Thoracic aorta (tissue), 2 donors: ENCODE results near the gene PSMD12. TPM values are rescaled to one million over a fixed set of nuclear protein-coding genes. Genes with fewer than 3 reads are reported as not detected.
A peak's percentile ranks its signal among the peaks of the same experiment; 100 is the strongest.

Experiments used
- ATAC-seq: fragments of 150-250 bp; one replicate; pipeline ENCODE4 v1.8.0; 2017; ENCODE audit warnings: low read depth; ENCODE audit not compliant: insufficient number of reproducible peaks, low FRiP score
- DNase-seq: peaks from one replicate; pipeline ENCODE4 v3.0.0-alpha.2; 2020; ENCODE audit warnings: low spot score
- H3K27ac ChIP-seq, 2 donors: fragments of 200-600 bp; sonication (generic); 1 replicate in 1 of 2; 2 replicates in 1 of 2; pipeline ENCODE4 v1.5.1; 2016; ENCODE audit warnings: mild to moderate bottlenecking in 2 of 2, moderate library complexity in 2 of 2
- H3K27me3 ChIP-seq: fragments of 200-600 bp; sonication (generic); replicated peaks from 2 replicates; pipeline ENCODE4 v1.6.0; 2016; ENCODE audit warnings: mild to moderate bottlenecking; ENCODE audit not compliant: insufficient read depth
- H3K36me3 ChIP-seq: fragments of 200-600 bp; sonication (generic); one replicate; pipeline ENCODE4 v1.5.1; 2016
- H3K4me1 ChIP-seq, 2 donors: fragments of 200-600 bp; sonication (generic); 1 replicate in 1 of 2; 2 replicates in 1 of 2; pipeline versions ENCODE4 v1.5.1 to v1.6.0; 2016; ENCODE audit warnings: low read depth in 2 of 2, mild to moderate bottlenecking in 1 of 2; ENCODE audit not compliant: control insufficient read depth in 1 of 2
- H3K4me3 ChIP-seq: fragments of 200-600 bp; sonication (generic); 2 replicates; pipeline ENCODE4 v1.5.1; 2016; ENCODE audit warnings: mild to moderate bottlenecking
- H3K9me3 ChIP-seq: fragments of 200-600 bp; sonication (generic); 2 replicates; pipeline ENCODE4 v1.5.1; 2016
- total RNA-seq, 2 donors: library from RNA; depleted of rRNA; stranded (reverse); fragments of >200 nt; gene quantifications; one replicate each; pipeline versions ENCODE4 v1.1.0 to v1.2.3, GENCODE V29; 2016
- TF ChIP-seq, protein P1 (sequence below): fragments of 200-600 bp; sonication (generic); IDR thresholded peaks from one replicate; pipeline ENCODE4 v1.5.1; 2019; ENCODE audit warnings: antibody characterized with exemption

The PSMD12 gene
- total RNA-seq, 2 donors from 2014 or later: 18.3 to 29.5 TPM

DNA sequence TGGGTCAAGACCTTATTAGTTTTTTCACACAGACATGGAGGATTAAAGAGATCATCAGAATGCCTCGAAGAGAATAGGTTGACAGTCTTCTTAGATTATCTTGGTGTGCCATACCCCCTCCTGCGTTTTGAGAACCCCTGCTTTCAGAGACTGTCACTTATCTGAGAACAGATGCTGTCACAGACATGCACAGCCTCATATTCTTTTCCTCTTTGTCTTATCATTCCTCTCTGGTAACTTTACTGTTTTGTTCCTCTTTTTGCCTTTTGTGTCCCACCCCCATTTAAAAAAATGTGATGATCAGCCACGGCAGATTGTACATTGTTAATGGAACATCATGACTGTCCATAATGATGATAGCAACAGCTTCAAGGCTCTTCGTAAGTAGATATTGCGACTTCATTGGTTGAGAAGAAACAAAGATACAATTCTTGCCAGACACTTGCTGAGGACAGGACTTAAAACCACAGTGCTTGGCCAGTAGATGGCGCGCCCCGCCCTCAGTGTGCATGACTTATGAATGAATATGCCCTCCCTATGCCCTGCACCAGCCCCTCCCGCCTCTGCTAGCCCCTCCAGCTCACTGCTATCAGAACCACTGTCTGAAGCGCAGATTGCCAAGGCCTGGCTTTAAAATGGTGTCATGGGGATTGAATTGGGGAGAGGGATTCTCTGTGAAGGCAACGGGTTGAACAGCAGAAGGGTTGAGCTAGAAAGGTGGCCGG is 8.1 kb upstream of the PSMD12 start:
- Histone ChIP-seq H3K27ac (no peak overlapping the region), H3K4me3 (no peak overlapping the region), H3K9me3 (no peaks in the 10 kb centered on the region), H3K27me3 (no peaks in the 10 kb centered on the region), H3K4me1 (peaks cover 5 to 14% of the 10 kb centered on the region in 2 donors), H3K36me3 (no peaks in the 10 kb centered on the region)
- DNase-seq: peak; percentile 67
- TF ChIP-seq, protein P1, sequence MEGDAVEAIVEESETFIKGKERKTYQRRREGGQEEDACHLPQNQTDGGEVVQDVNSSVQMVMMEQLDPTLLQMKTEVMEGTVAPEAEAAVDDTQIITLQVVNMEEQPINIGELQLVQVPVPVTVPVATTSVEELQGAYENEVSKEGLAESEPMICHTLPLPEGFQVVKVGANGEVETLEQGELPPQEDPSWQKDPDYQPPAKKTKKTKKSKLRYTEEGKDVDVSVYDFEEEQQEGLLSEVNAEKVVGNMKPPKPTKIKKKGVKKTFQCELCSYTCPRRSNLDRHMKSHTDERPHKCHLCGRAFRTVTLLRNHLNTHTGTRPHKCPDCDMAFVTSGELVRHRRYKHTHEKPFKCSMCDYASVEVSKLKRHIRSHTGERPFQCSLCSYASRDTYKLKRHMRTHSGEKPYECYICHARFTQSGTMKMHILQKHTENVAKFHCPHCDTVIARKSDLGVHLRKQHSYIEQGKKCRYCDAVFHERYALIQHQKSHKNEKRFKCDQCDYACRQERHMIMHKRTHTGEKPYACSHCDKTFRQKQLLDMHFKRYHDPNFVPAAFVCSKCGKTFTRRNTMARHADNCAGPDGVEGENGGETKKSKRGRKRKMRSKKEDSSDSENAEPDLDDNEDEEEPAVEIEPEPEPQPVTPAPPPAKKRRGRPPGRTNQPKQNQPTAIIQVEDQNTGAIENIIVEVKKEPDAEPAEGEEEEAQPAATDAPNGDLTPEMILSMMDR: peak; percentile 69
- no peak for ATAC-seq

DNA sequence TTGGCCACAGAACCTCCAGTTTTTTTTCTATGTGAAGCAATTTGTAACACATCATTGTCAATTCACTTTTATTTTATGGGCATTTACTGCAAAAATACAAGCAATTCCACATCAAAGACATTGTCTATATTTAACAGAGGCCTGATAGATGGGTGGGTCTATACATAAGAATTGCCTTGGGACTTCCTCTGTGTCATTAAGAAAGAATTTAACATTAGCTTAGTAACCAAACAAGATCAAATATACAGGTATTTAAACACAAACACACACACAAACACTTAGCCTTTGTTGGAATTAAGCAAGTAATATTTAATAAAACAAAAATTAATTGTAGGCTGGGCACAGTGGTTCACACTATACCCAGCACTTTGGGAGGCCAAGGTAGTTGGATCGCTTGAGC is 6.4 kb upstream of the PSMD12 start:
- H3K4me3 ChIP-seq: no peak overlapping the region
- H3K4me1 ChIP-seq: peaks cover 5 to 10% of the 10 kb centered on the region in 2 donors
- DNase-seq (no peak), ATAC-seq (no peak)
- no peak overlapping the region for H3K27ac ChIP-seq
- no peaks in the 10 kb centered on the region for H3K9me3 ChIP-seq
- no peaks in the 10 kb centered on the region for H3K27me3 ChIP-seq
- no peaks in the 10 kb centered on the region for H3K36me3 ChIP-seq
- TF ChIP-seq, protein P1: no peak

- Histone ChIP-seq H3K36me3 (no peaks in the 10 kb centered on the region), H3K27me3 (no peaks in the 10 kb centered on the region), H3K27ac (no peak overlapping the region), H3K4me3 (no peak overlapping the region), H3K9me3 (no peaks in the 10 kb centered on the region), H3K4me1 (peaks cover 10 to 18% of the 10 kb centered on the region in 2 donors)
- TF ChIP-seq, protein P1: no peak
- DNase-seq (no peak), ATAC-seq (no peak)
Measured at GRCh38 chr17:67369676-67370075, 3.3 kb upstream of the PSMD12 start.

- DNase-seq (no peak), ATAC-seq (peak; percentile 36)
- Histone ChIP-seq H3K36me3 (no peaks in the 10 kb centered on the region), H3K27ac (peak overlapping the region; percentile 89), H3K9me3 (no peaks in the 10 kb centered on the region), H3K27me3 (no peaks in the 10 kb centered on the region), H3K4me3 (peak overlapping the region; percentile 93), H3K4me1 (peaks cover 25 to 40% of the 10 kb centered on the region in 2 donors)
- TF ChIP-seq, protein P1: no peak
Measured at GRCh38 chr17:67365738-67366192, 612 bp downstream of the PSMD12 start.

GRCh38 chr17:67364847-67365737 is 1.3 kb downstream of the PSMD12 start:
- H3K4me1 ChIP-seq: peaks cover 31 to 40% of the 10 kb centered on the region in 2 donors
- H3K27me3 ChIP-seq: no peaks in the 10 kb centered on the region
- H3K36me3 ChIP-seq: no peaks in the 10 kb centered on the region
- no peaks in the 10 kb centered on the region for H3K9me3 ChIP-seq
- H3K27ac ChIP-seq: peak overlapping the region; percentile 89
- peak overlapping the region; percentile 93 for H3K4me3 ChIP-seq
- no peak for DNase-seq
- ATAC-seq: no peak
- TF ChIP-seq, protein P1: no peak
